Activated CD8-positive, alpha-beta T cell treated with anti-CD3 and anti-CD28 coated beads, Interleukin-2, amount 10 ng/mL, durations not matched to agents 7 days and 5 days (primary cell): ENCODE results near the gene CDH11. TPM values are rescaled to one million over a fixed set of nuclear protein-coding genes. Genes with fewer than 3 reads are reported as not detected.

Source experiments
- ATAC-seq: fragments of 150-1000 bp; cut with Tn5 transposase; one replicate; pipeline ENCODE4 v1.10.0; 2021; ENCODE audit warnings: moderate library complexity
- CTCF ChIA-PET: fragments of 350-600 bp; sonication (Branson Sonifier 250); formaldehyde crosslinking; loops from one replicate; lab custom pipeline; 2021; ENCODE audit warnings: antibody characterized with exemption; lab: Charles Lee
- POLR2A ChIA-PET: fragments of 350-600 bp; sonication (Branson Sonifier 250); formaldehyde crosslinking; loops from one replicate; lab custom pipeline; 2021; ENCODE audit warnings: antibody characterized with exemption; lab: Charles Lee
- DNase-seq: peaks from one replicate; pipeline ENCODE4 v3.0.0-alpha.2; 2020
- H3K27ac Mint-ChIP-seq: one replicate; pipeline ENCODE4 v1.8.0; 2021; ENCODE audit warnings: mild to moderate bottlenecking, mixed read lengths
- H3K27me3 Mint-ChIP-seq: one replicate; pipeline ENCODE4 v1.8.0; 2021; ENCODE audit warnings: low read depth, mixed read lengths
- H3K36me3 Mint-ChIP-seq: one replicate; pipeline ENCODE4 v1.8.0; 2021; ENCODE audit warnings: low read depth, mixed read lengths
- H3K4me1 Mint-ChIP-seq: one replicate; pipeline ENCODE4 v1.8.0; 2021; ENCODE audit warnings: low read depth, mixed read lengths
- H3K4me3 Mint-ChIP-seq: one replicate; pipeline ENCODE4 v1.8.0; 2021; ENCODE audit warnings: mild to moderate bottlenecking, mixed read lengths
- H3K9me3 Mint-ChIP-seq: one replicate; pipeline ENCODE4 v1.8.0; 2022; ENCODE audit warnings: mixed read lengths; ENCODE audit not compliant: insufficient read depth
- total RNA-seq, 2 experiments: library from RNA; stranded (reverse); gene quantifications; one replicate each; pipeline ENCODE4 v1.2.3, GENCODE V29; 2021

CDH11 gene
- total RNA-seq, 2 experiments from 2014 or later = not detected

DNA sequence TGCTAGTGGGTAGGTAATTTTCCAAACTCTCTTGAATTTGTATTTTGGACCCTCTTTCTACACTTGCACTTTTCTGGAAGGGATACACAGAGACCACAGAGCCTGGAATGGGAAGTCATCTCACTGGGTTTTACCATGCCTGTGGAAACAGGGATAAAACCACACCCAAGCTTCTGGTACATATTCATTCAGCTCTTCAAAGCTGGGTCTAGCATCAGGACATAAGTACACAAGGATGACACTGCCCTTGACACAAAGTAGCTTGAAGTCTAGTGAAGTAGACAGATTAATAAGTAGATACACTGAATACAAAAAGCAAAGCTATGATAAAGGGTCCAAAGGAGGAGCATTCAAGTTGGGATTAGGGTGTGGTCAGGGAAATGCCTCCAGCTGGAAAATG, 118.2 kb downstream of the CDH11 start:
- CTCF ChIA-PET = no interaction called here
- Mint-ChIP-seq H3K27me3 (no peaks in the 10 kb centered on the region), H3K4me3 (no peak overlapping the region), H3K9me3 (peaks cover 10% of the 10 kb centered on the region), H3K4me1 (no peaks in the 10 kb centered on the region), H3K27ac (no peak overlapping the region), H3K36me3 (no peaks in the 10 kb centered on the region)
- POLR2A ChIA-PET = no interaction called here
- no peak for DNase-seq
- ATAC-seq = no peak

DNA sequence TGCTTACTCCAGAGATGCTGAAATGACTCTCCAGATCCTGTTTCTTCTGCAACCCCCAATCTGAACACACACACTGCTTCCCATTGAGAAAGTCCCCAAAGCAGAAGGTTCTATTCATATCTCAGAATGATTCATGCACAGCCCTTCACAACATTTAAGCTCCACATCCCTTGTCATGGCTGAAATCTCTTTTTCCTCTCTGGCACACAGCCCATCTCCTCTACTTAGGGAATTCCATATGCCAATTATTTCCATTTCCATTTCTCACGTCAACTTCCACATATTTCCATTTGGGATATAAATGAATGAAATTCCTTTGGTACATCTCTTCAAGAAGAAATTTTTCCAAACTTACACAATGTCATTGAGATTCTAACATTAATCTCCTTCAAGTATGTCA, 119.6 kb downstream of the CDH11 start:
- Mint-ChIP-seq H3K36me3 (no peaks in the 10 kb centered on the region), H3K4me1 (no peaks in the 10 kb centered on the region), H3K9me3 (peaks cover 9% of the 10 kb centered on the region), H3K27me3 (no peaks in the 10 kb centered on the region), H3K4me3 (no peak overlapping the region), H3K27ac (no peak overlapping the region)
- CTCF ChIA-PET = no interaction called here
- DNase-seq (no peak), ATAC-seq (no peak)
- POLR2A ChIA-PET = no interaction called here

DNA sequence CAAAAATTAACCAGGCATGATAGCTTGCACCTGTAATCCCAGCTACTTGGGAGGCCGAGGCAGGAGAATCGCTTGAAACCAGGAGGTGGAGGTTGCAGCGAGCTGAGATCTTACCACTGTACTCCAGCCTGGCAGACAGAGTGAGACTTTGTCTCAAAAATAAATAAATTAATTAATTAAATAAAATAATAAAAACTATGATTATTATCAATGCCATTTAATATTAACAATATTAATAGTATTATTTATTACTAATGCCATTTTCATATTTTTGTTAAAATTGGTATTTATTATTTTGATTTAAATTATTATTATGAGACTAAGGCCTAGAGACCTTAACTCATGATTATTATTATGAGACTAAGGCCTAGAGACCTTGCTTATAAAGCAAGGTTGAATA, 121.2 kb downstream of the CDH11 start:
- POLR2A ChIA-PET = no interaction called here
- H3K4me3 Mint-ChIP-seq = no peak overlapping the region
- no peaks in the 10 kb centered on the region for H3K27me3 Mint-ChIP-seq
- ATAC-seq = no peak
- CTCF ChIA-PET = no interaction called here
- H3K9me3 Mint-ChIP-seq = peaks cover 6% of the 10 kb centered on the region
- H3K4me1 Mint-ChIP-seq = no peaks in the 10 kb centered on the region
- H3K27ac Mint-ChIP-seq = no peak overlapping the region
- DNase-seq = no peak
- H3K36me3 Mint-ChIP-seq = no peaks in the 10 kb centered on the region

DNA sequence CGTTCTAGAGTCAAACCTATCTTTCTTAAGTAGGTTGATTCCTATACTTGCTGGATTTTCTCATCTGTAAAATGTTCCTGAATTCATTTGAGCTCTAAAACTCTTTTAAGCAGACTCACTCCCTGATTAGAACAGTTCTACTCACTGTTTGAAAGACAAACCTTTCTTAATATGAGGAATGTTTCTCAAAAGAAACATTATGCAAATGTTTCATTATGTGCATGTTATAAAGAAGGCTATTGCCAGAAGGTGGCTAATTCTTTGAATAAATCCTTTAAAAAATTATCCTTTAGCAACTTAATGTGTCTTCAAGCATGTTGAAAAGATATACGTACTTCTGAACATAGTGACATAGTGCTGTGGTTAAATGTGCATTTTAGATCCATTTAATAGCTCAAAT, 124.1 kb downstream of the CDH11 start:
- DNase-seq (no peak), ATAC-seq (no peak)
- no peak overlapping the region for H3K27ac Mint-ChIP-seq
- H3K4me3 Mint-ChIP-seq = no peak overlapping the region
- H3K27me3 Mint-ChIP-seq = no peaks in the 10 kb centered on the region
- H3K9me3 Mint-ChIP-seq = peaks cover 6% of the 10 kb centered on the region
- no peaks in the 10 kb centered on the region for H3K4me1 Mint-ChIP-seq
- ChIA-PET CTCF (no interaction called here), POLR2A (no interaction called here)
- no peaks in the 10 kb centered on the region for H3K36me3 Mint-ChIP-seq

DNA sequence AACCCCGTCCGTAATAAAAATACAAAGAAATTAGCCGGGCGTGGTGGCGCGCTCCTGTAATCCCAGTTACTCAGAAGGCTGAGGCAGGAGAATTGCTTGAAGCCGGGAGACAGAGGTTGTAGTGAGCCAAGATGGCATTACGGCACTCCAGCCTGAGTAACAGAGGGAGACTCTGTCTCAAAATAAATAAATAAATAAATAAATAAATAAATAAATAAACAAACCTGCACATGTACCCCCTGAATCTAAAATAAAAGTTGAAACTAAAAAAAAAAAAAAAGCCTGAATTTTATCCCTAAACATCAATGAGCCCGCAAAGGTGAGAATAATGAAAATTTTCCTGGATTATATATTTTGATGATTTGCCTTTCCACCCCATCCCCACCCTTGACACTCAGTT, 124.7 kb downstream of the CDH11 start:
- Mint-ChIP-seq H3K36me3 (no peaks in the 10 kb centered on the region), H3K27me3 (no peaks in the 10 kb centered on the region), H3K9me3 (peaks cover 6% of the 10 kb centered on the region), H3K4me1 (no peaks in the 10 kb centered on the region), H3K27ac (no peak overlapping the region), H3K4me3 (no peak overlapping the region)
- ChIA-PET CTCF (no interaction called here), POLR2A (no interaction called here)
- ATAC-seq (no peak), DNase-seq (no peak)

DNA sequence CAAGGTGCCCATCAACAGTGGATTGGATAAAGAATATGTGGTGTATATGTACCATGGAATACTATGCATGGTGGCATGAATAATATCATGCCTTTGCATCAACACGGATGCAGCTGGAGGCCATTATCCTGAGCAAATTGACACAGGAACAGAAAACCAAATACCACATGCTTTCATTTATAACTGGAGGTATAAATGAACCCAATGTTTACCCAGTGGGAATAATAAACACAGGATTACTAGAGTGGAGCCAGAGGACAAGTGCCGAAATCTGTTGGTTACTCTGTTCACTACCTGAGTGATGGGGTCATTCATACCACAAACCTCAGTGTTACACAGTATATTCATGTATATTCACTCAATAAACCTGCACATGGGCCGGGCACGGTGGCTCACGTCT, 125.2 kb downstream of the CDH11 start:
- POLR2A ChIA-PET = no interaction called here
- H3K27ac Mint-ChIP-seq = no peak overlapping the region
- H3K4me3 Mint-ChIP-seq = no peak overlapping the region
- H3K4me1 Mint-ChIP-seq = no peaks in the 10 kb centered on the region
- no peak for ATAC-seq
- CTCF ChIA-PET = no interaction called here
- no peaks in the 10 kb centered on the region for H3K36me3 Mint-ChIP-seq
- H3K9me3 Mint-ChIP-seq = peaks cover 6% of the 10 kb centered on the region
- no peaks in the 10 kb centered on the region for H3K27me3 Mint-ChIP-seq
- no peak for DNase-seq

DNA sequence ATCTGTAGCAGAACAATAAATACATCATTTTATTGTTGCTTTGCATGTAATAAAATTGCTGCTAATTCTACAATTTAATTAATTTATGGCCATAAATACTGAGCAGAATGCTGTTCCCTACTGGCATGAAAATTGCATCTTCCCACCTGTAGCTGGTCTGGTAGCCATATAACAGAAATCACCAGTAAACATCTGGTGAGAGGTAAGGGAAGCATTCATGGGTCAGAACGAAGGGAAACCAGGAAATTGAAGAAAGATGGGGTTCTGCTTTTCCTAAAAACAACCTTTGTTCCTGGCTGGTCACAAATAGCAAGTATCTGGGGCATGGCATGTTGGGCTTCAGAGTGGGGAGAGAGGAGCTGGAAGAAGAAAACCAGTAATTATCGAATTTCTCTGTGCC, 128.4 kb downstream of the CDH11 start:
- Mint-ChIP-seq H3K4me1 (no peaks in the 10 kb centered on the region), H3K36me3 (no peaks in the 10 kb centered on the region), H3K27ac (no peak overlapping the region), H3K27me3 (no peaks in the 10 kb centered on the region), H3K4me3 (no peak overlapping the region), H3K9me3 (peaks cover 6% of the 10 kb centered on the region)
- CTCF ChIA-PET = no interaction called here
- ATAC-seq (no peak), DNase-seq (no peak)
- POLR2A ChIA-PET = no interaction called here

DNA sequence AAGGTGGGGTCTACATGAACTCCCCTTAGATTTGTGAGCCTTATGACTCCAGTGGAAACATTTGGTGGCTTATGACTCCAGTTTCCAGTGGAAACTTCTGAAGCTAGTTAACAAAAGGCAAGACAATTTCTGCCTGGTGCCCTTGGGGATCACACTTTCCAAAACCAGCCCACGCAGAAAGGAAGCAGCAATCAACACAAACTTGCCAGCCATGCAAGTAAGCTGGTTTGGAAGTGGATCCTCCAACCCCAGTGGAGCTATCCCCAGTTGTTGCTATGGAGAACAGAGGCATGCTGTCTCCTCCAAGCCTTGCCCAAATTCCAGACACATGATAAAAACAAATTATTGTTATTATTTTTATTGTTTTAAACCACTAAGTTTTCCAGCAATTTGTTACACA, 130.9 kb downstream of the CDH11 start:
- Mint-ChIP-seq H3K27me3 (no peaks in the 10 kb centered on the region), H3K4me1 (no peaks in the 10 kb centered on the region), H3K4me3 (no peak overlapping the region), H3K27ac (no peak overlapping the region), H3K9me3 (no peaks in the 10 kb centered on the region), H3K36me3 (no peaks in the 10 kb centered on the region)
- DNase-seq = no peak
- ChIA-PET POLR2A (no interaction called here), CTCF (no interaction called here)
- ATAC-seq = no peak

DNA sequence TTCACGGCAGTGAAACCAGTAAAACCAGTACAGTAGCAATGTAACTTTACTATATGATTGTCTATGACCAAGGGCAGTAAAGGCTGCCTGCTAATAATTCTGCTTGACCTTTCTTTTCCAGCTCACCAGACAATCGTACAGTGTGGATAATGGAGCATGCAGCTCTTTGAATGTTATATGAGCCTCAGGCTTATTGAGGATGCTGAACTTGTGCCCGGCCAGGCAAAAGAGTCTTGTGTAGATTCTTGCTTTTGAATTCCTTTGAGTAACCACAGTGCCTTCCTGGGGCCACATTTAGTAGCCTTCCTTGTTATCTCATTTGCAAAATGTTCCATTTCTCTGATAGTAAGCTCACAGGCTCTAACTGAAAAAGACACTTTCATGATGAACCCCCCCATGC, 131.8 kb downstream of the CDH11 start:
- ChIA-PET POLR2A (no interaction called here), CTCF (no interaction called here)
- Mint-ChIP-seq H3K27me3 (no peaks in the 10 kb centered on the region), H3K4me1 (no peaks in the 10 kb centered on the region), H3K4me3 (no peak overlapping the region), H3K9me3 (no peaks in the 10 kb centered on the region), H3K27ac (no peak overlapping the region), H3K36me3 (no peaks in the 10 kb centered on the region)
- no peak for DNase-seq
- no peak for ATAC-seq

DNA sequence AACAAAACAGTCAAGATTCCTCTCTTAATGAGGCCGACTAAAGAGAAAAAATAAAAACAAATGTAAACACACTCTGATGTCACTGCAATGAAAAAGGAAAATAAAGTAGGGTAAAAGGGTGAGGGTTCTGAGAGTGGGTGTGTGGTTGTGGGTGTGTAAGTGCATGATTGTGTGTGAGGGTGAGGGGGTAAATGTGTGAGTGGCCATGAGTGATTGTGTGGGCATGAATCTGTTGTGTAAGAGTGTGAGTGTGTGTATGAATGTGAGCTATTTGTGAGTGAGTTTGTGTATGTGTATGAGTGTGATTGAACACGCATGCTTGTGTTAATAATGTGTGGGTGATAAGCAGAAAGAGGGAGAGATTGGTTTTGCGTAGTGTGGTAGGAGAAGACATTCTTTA, 132.8 kb downstream of the CDH11 start:
- no peaks in the 10 kb centered on the region for H3K36me3 Mint-ChIP-seq
- ChIA-PET CTCF (no interaction called here), POLR2A (no interaction called here)
- H3K27me3 Mint-ChIP-seq = no peaks in the 10 kb centered on the region
- no peaks in the 10 kb centered on the region for H3K4me1 Mint-ChIP-seq
- no peaks in the 10 kb centered on the region for H3K9me3 Mint-ChIP-seq
- H3K27ac Mint-ChIP-seq = no peak overlapping the region
- H3K4me3 Mint-ChIP-seq = no peak overlapping the region
- DNase-seq (no peak), ATAC-seq (no peak)

DNA sequence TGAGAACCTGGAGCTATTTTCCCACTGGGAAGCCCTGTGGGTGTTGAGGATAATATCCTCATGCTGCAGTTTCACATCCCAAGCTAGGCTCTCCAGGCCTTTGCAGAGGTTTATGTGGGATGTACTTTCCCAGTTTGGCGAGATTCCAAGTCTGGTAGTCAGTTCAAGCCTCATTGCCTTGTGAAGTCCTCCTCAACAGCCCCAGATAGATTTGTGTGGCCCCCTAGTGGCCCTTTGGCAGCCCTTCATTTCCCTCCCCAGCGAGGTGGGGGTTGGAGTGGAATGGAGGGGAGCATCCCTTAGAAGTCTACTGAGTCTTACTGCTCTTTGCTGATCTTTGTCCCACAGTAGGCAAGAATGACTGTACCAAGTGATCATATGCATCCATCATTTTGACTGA, 137.9 kb downstream of the CDH11 start:
- H3K4me3 Mint-ChIP-seq = no peak overlapping the region
- ATAC-seq (no peak), DNase-seq (no peak)
- no peak overlapping the region for H3K27ac Mint-ChIP-seq
- ChIA-PET CTCF (no interaction called here), POLR2A (no interaction called here)
- no peaks in the 10 kb centered on the region for H3K36me3 Mint-ChIP-seq
- no peaks in the 10 kb centered on the region for H3K27me3 Mint-ChIP-seq
- H3K9me3 Mint-ChIP-seq = no peaks in the 10 kb centered on the region
- H3K4me1 Mint-ChIP-seq = no peaks in the 10 kb centered on the region

DNA sequence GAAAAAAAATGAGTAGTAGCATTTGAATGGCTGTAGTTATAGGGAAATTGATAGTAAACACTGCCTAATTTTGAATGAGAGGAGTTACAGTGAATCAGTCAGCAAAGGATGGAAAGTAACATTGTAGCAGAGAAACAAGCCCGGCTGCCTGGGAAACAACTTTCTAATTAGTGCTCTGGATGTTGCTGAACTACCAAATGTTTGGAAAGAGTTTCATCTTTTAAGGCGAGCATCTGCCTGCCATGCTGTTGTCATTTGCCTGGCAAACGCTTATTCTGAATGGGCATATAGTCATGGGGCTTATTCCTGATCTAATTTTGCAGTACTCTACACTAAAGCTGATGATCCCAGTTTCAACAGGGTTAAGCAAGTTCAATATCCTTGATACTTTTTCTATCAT, 138.6 kb downstream of the CDH11 start:
- Mint-ChIP-seq H3K9me3 (no peaks in the 10 kb centered on the region), H3K36me3 (no peaks in the 10 kb centered on the region), H3K27ac (no peak overlapping the region), H3K27me3 (no peaks in the 10 kb centered on the region), H3K4me1 (no peaks in the 10 kb centered on the region), H3K4me3 (no peak overlapping the region)
- DNase-seq (no peak), ATAC-seq (no peak)
- POLR2A ChIA-PET = no interaction called here
- CTCF ChIA-PET = no interaction called here

DNA sequence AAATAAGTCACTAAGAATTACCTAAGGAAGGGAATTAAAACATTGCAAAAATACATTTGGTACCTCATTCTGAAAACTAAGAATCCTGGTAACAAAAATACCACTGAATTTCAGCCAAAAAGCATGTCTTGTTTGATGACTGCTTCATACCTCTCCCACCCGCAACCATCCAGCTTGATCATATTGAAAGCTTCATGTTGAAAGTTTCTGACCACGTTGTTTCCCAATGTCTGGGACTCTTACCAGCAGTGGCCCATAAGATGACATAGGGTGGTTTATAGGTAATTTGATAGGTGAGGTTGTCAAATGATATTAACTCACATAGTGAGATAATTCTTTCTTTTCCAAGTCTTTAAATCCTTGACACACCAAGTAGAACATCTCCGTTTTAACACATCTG, 139.3 kb downstream of the CDH11 start:
- CTCF ChIA-PET = no interaction called here
- no peaks in the 10 kb centered on the region for H3K4me1 Mint-ChIP-seq
- POLR2A ChIA-PET = no interaction called here

More for the DNA sequence above, 139.3 kb downstream of the CDH11 start:
- Mint-ChIP-seq H3K27me3 (no peaks in the 10 kb centered on the region), H3K4me3 (no peak overlapping the region), H3K9me3 (no peaks in the 10 kb centered on the region), H3K27ac (no peak overlapping the region), H3K36me3 (no peaks in the 10 kb centered on the region)
- DNase-seq (no peak), ATAC-seq (no peak)
